GM12878 (cell line): ENCODE results near the gene KDM4C. TPM values are rescaled to one million over a fixed set of nuclear protein-coding genes. Genes with fewer than 3 reads are reported as not detected.

Source experiments
- ATAC-seq: fragments of 200-7000 bp; cut with Tn5 transposase; 3 replicates; pipeline ENCODE4 v1.9.1; 2020; ENCODE audit warnings: mild to moderate bottlenecking, moderate library complexity
- BruUV-seq: library from RNA; stranded (reverse); fragments of 400-500 nt; replicated peaks from 2 replicates; lab custom pipeline; 2021; lab: Mats Ljungman, UMichigan
- CTCF ChIA-PET: fragments of 300-600 bp; sonication (Branson Sonifier 250); formaldehyde crosslinking; extraction: SDS; loops from one replicate; lab custom pipeline; 2021; ENCODE audit warnings: inconsistent platforms; lab: Yijun Ruan, JAX
- POLR2A ChIA-PET: fragments of 350-600 bp; formaldehyde crosslinking; extraction: SDS; loops from one replicate; lab custom pipeline; 2021; ENCODE audit warnings: inconsistent platforms; lab: Charles Lee
- RAD21 ChIA-PET: fragments of 300-600 bp; sonication (Branson Sonifier 250); formaldehyde crosslinking; loops from one replicate; lab custom pipeline; 2023; ENCODE audit warnings: antibody characterized with exemption; ENCODE audit not compliant: unreplicated experiment; lab: Charles Lee
- SMC1A ChIA-PET: fragments of 300-600 bp; sonication (Branson Sonifier 250); formaldehyde crosslinking; loops from one replicate; lab custom pipeline; 2023; ENCODE audit not compliant: unreplicated experiment, uncharacterized antibody; lab: Charles Lee
- DNase-seq: peaks from one replicate; pipeline ENCODE4 v3.0.0-alpha.2; 2011; ENCODE audit warnings: low read depth, low spot score
- FAIRE-seq: peaks from 3 replicates; lab custom pipeline; 2011; peaks lifted over from hg19 to GRCh38; lab: Jason Lieb, UNC
- H2AFZ ChIP-seq: 2 replicates; pipeline ENCODE4 v1.6.0; 2011; ENCODE audit warnings: low read depth, low read length, control low read depth; ENCODE audit not compliant: control insufficient read depth
- H3K27ac ChIP-seq: 2 replicates; pipeline ENCODE4 v1.5.1; 2011; ENCODE audit warnings: control low read depth; ENCODE audit not compliant: control insufficient read depth, insufficient read depth
- H3K27me3 ChIP-seq, 2 experiments: replicated peaks in 1 of 2; 2 replicates each; pipeline versions ENCODE4 v1.6.0 to v1.6.1; 2011; ENCODE audit warnings: low read length in 1 of 2; ENCODE audit not compliant: control insufficient read depth in 2 of 2, insufficient read depth in 2 of 2
- H3K36me3 ChIP-seq, 2 experiments: 2 replicates each; pipeline ENCODE4 v1.5.1; 2011; ENCODE audit warnings: low read length in 1 of 2; ENCODE audit not compliant: control insufficient read depth in 2 of 2, insufficient read depth in 2 of 2
- H3K4me1 ChIP-seq: 2 replicates; pipeline ENCODE4 v1.6.1; 2011; ENCODE audit warnings: mild to moderate bottlenecking, low read length, moderate library complexity, mixed read lengths; ENCODE audit not compliant: control insufficient read depth, insufficient read depth
- H3K4me2 ChIP-seq: 2 replicates; pipeline ENCODE4 v1.6.0; 2011; ENCODE audit warnings: control low read depth; ENCODE audit not compliant: control insufficient read depth, insufficient read depth
- H3K4me3 ChIP-seq: fragments of 200-600 bp; sonication (generic); 2 replicates; pipeline ENCODE4 v1.5.1; 2016
- H3K79me2 ChIP-seq: 2 replicates; pipeline ENCODE4 v1.6.0; 2011; ENCODE audit warnings: low read length; ENCODE audit not compliant: control insufficient read depth, insufficient read depth
- H3K9ac ChIP-seq: 2 replicates; pipeline ENCODE4 v1.8.0; 2011; ENCODE audit warnings: low read length, control low read depth, mixed read lengths; ENCODE audit not compliant: control insufficient read depth, insufficient read depth
- H3K9me3 ChIP-seq: replicated peaks from 3 replicates; pipeline ENCODE4 v1.5.1; 2011; ENCODE audit warnings: mild to moderate bottlenecking, low read length; ENCODE audit not compliant: control insufficient read depth, insufficient read depth
- H4K20me1 ChIP-seq: 2 replicates; pipeline ENCODE4 v1.6.0; 2011; ENCODE audit not compliant: control insufficient read depth, insufficient read depth
- BRCA1 ChIP-seq: IDR thresholded peaks from 2 replicates; pipeline ENCODE4 v1.6.1; 2011; ENCODE audit warnings: low read depth, low read length, improper control_type of control experiment
- NFIC ChIP-seq: IDR thresholded peaks from 2 replicates; pipeline ENCODE4 v1.6.1; 2012; ENCODE audit warnings: low read depth, mild to moderate bottlenecking, inconsistent platforms, low read length, moderate library complexity
- RB1 ChIP-seq: fragments of 450-650 bp; formaldehyde crosslinking; IDR thresholded peaks from 2 replicates; pipeline ENCODE4 v1.6.1; 2017; ENCODE audit warnings: mild to moderate bottlenecking, borderline replicate concordance
- RFX5 ChIP-seq: IDR thresholded peaks from 2 replicates; pipeline ENCODE4 v1.6.1; 2011; ENCODE audit warnings: low read depth, low read length, improper control_type of control experiment
- TARDBP ChIP-seq: IDR thresholded peaks from 2 replicates; pipeline ENCODE4 v1.6.1; 2016; ENCODE audit warnings: borderline replicate concordance
- TBL1XR1 ChIP-seq: IDR thresholded peaks from 2 replicates; pipeline ENCODE4 v1.6.1; 2012; ENCODE audit warnings: low read depth, low read length, improper control_type of control experiment
- ZBTB4 ChIP-seq: fragments of 450-650 bp; formaldehyde crosslinking; IDR thresholded peaks from 2 replicates; pipeline ENCODE4 v1.4.0; 2022; ENCODE audit warnings: mild to moderate bottlenecking, moderate library complexity
- ZNF384 ChIP-seq: IDR thresholded peaks from 2 replicates; pipeline ENCODE4 v1.6.1; 2012; ENCODE audit warnings: low read depth, mild to moderate bottlenecking, low read length, improper control_type of control experiment, borderline replicate concordance
- WGBS: methylation state at CpG from one replicate; pipeline ENCODE4 v1.1.6; 2016; ENCODE audit warnings: low lambda C conversion rate; ENCODE audit not compliant: insufficient replicate concordance, insufficient coverage; ENCODE audit errors: missing lambda C conversion rate; 5-methylcytosine and 5-hydroxymethylcytosine counted together
- in situ Hi-C: fragments of 300-500 bp; cut with MboI; formaldehyde crosslinking; loops from 9 replicates; pipeline ENCODE4 v1.14.3; 2018; ENCODE audit warnings: mixed read lengths
- intact Hi-C: fragments of 100-400 bp; cut with micrococcal nuclease; formaldehyde crosslinking; loops from one replicate; pipeline ENCODE4 v1.14.2; 2022; ENCODE audit not compliant: unreplicated experiment
- polyA plus RNA-seq, 11 experiments: library from polyadenylated mRNA; depleted of rRNA in 4 of 11; unstranded in 6 of 11; stranded (reverse) in 5 of 11; fragments of >200 nt; fragmentation: Nextera tagmentation in 4 of 11; fragmentation: Illumina TruSeq in 1 of 11; extraction: Ambion mirVana in 4 of 11; extraction: Trizol in 1 of 11; gene quantifications; 1 replicate in 1 of 11; 2 replicates in 10 of 11; pipeline versions ENCODE4 v1.2.1 to v1.2.3, GENCODE V29; 2011 to 2016; ENCODE audit warnings: inconsistent platforms in 2 of 11, missing spikeins in 2 of 11, low read depth in 1 of 11
- total RNA-seq, 4 experiments: library from RNA; depleted of rRNA in 3 of 4; stranded (reverse); fragments of >200 nt in 3 of 4; fragmentation: Illumina TruSeq in 1 of 4; extraction: Trizol in 1 of 4; gene quantifications; 2 replicates each; pipeline versions ENCODE4 v1.2.1 to v1.2.3, GENCODE V29; 2013 to 2021

KDM4C gene
- total and polyA plus RNA-seq, 10 of the 15 experiments (the other 5 are each of a cell fraction or from before 2014, with no cell fraction given), result 6.8 to 41.2 (median 20.1) TPM

- H3K27ac ChIP-seq, result no peak overlapping the region
- POLR2A ChIA-PET, result no interaction called here
- DNase-seq, result no peak
- BruUV-seq, result no TSS peak
- 99% methylated on average over 5 of the region's 5 CpGs for WGBS
- H3K9ac ChIP-seq, result no peak overlapping the region
- H3K79me2 ChIP-seq, result no peaks in the 10 kb centered on the region
- no peaks in the 10 kb centered on the region for H3K27me3 ChIP-seq
- no peaks in the 10 kb centered on the region for H4K20me1 ChIP-seq
- no peaks in the 10 kb centered on the region for H3K4me1 ChIP-seq
- no peak for TF ChIP-seq ZBTB4 (CRISPR knock-in tag)
- no peak for TF ChIP-seq BRCA1
- no peak for TF ChIP-seq ZNF384
- TF ChIP-seq NFIC, result no peak
- TF ChIP-seq TARDBP, result no peak
- TF ChIP-seq RB1, result no peak
- no peak for TF ChIP-seq TBL1XR1
- TF ChIP-seq RFX5, result no peak
- TF ChIP-seq, all 136 proteins: peak for 0
- FAIRE-seq (no peak), ATAC-seq (no peak)
- in situ Hi-C loops (no loop called here), intact Hi-C loops (no loop called here)
- H3K4me2 ChIP-seq, result no peak overlapping the region
- ChIA-PET SMC1A (no interaction called here), RAD21 (no interaction called here), CTCF (interaction anchor here (1.0 to 1.7 kb wide), 5 partner anchors 17 to 67 kb away, joined by 3 to 4 read pairs (median 3); no protein-coding TSS in a partner anchor)
- H2AFZ ChIP-seq, result no peak overlapping the region
- H3K9me3 ChIP-seq, result no peaks in the 10 kb centered on the region
- H3K4me3 ChIP-seq, result no peak overlapping the region
- H3K36me3 ChIP-seq, result peaks cover 3 to 24% of the 10 kb centered on the region in 2 experiments
These were observed 228.5 kb downstream of the KDM4C start for GRCh38 chr9:6986141-6986815.
